ENCODE data around the gene PSMB8.

PSMB8 gene

DNA sequence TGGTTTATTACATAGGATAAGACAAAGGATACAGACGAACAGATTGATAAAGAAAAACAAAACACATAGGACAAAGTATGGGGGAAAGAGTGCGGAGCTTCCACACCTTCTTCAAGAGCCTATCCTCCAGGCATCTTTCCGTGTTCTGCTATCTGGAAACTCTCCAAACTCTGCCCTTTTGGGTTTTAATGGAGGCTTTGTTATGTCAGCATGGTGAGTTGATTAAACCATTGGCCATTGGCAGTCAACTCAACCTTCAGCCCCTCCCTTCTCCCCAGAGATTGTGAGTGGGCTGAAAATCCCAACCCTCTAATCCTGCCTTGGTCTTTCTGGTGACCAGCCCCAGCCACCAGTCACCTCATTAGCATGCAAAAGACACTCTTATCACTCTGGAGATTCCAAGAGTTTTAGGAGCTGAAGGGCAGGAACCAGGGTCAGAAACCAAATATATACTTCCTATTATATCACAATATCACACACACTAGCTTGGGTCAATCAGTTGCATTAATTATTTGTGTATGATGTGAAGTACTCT lies 50.9 kb downstream of the PSMB8 start:
- no peak for DNase-seq

All from NCI-H774 (cell line).